HepG2 (cell line): ENCODE measurements around the gene TLR9. TPM values are rescaled to one million over a fixed set of nuclear protein-coding genes. Genes with fewer than 3 reads are reported as not detected.

Experiments used
- CHCHD3 ChIP-seq: sonication (generic); formaldehyde crosslinking; IDR thresholded peaks from 2 replicates; pipeline ENCODE4 v1.8.0; 2022; ENCODE audit warnings: mild to moderate bottlenecking, missing genetic modification reagents, moderate library complexity
- ETV6 ChIP-seq: sonication (generic); formaldehyde crosslinking; conservative IDR thresholded peaks from 2 replicates; pipeline ENCODE4 v1.4.0; 2020; ENCODE audit warnings: missing genetic modification reagents
- FOXJ3 ChIP-seq: sonication (generic); formaldehyde crosslinking; IDR thresholded peaks from 2 replicates; pipeline ENCODE4 v1.4.0; 2020; ENCODE audit warnings: missing genetic modification reagents, mild to moderate bottlenecking, borderline replicate concordance
- FOXK1 ChIP-seq: sonication (generic); formaldehyde crosslinking; IDR thresholded peaks from 2 replicates; pipeline ENCODE4 v1.4.0; 2020; ENCODE audit warnings: low read depth, missing genetic modification reagents, borderline replicate concordance
- GABPB1 ChIP-seq: IDR thresholded peaks from 2 replicates; pipeline ENCODE4 v1.6.1; 2016; ENCODE audit warnings: mild to moderate bottlenecking, missing genetic modification reagents, moderate library complexity, missing compliant biosample characterization
- GLI4 ChIP-seq: sonication (generic); formaldehyde crosslinking; IDR thresholded peaks from 2 replicates; pipeline ENCODE4 v1.5.1; 2020; ENCODE audit warnings: missing genetic modification reagents, mild to moderate bottlenecking, moderate library complexity, borderline replicate concordance
- MAFK ChIP-seq, 2 experiments: IDR thresholded peaks in 1 of 2; conservative IDR thresholded peaks in 1 of 2; 2 replicates each; pipeline ENCODE4 v1.6.1; 2011; ENCODE audit warnings: improper control_type of control experiment in 2 of 2, low read length in 2 of 2
- MTA3 ChIP-seq: sonication (generic); formaldehyde crosslinking; IDR thresholded peaks from 2 replicates; pipeline ENCODE4 v1.4.0; 2020; ENCODE audit warnings: missing genetic modification reagents
- PBX3 ChIP-seq: sonication (generic); formaldehyde crosslinking; IDR thresholded peaks from 2 replicates; pipeline ENCODE4 v1.8.1; 2023; ENCODE audit warnings: missing genetic modification reagents, inconsistent platforms, borderline replicate concordance
- SETDB1 ChIP-seq: sonication (generic); formaldehyde crosslinking; IDR thresholded peaks from 2 replicates; pipeline ENCODE4 v1.5.1; 2020; ENCODE audit warnings: missing genetic modification reagents, mild to moderate bottlenecking, borderline replicate concordance
- SIN3A ChIP-seq: IDR thresholded peaks from 2 replicates; pipeline ENCODE4 v1.6.1; 2011; ENCODE audit warnings: low read depth, mild to moderate bottlenecking, control low read depth, low read length, borderline replicate concordance
- SKIL ChIP-seq: sonication (generic); formaldehyde crosslinking; IDR thresholded peaks from 2 replicates; pipeline ENCODE4 v1.8.0; 2022; ENCODE audit warnings: missing genetic modification reagents, mild to moderate bottlenecking, moderate library complexity, borderline replicate concordance
- TAF15 ChIP-seq: fragments of 200-400 bp; formaldehyde crosslinking; IDR thresholded peaks from one replicate; pipeline ENCODE4 v1.6.1; 2018; ENCODE audit warnings: mild to moderate bottlenecking, low read depth, low read length; ENCODE audit not compliant: poor library complexity, severe bottlenecking
- TFE3 ChIP-seq: IDR thresholded peaks from 2 replicates; pipeline ENCODE4 v1.6.1; 2016
- THYN1 ChIP-seq: sonication (generic); formaldehyde crosslinking; IDR thresholded peaks from 2 replicates; pipeline ENCODE4 v1.8.1; 2023; ENCODE audit warnings: low read depth, mild to moderate bottlenecking, moderate library complexity, missing genetic modification reagents, borderline replicate concordance
- TRIM24 ChIP-seq: sonication (generic); formaldehyde crosslinking; IDR thresholded peaks from 2 replicates; pipeline ENCODE4 v1.8.0; 2022; ENCODE audit warnings: mild to moderate bottlenecking, missing genetic modification reagents
- YY1 ChIP-seq: IDR thresholded peaks from 2 replicates; pipeline ENCODE4 v1.6.1; 2011; ENCODE audit warnings: low read length, low read depth, moderate library complexity, mild to moderate bottlenecking; ENCODE audit not compliant: insufficient read depth, insufficient replicate concordance
- ZBTB25 ChIP-seq: IDR thresholded peaks from 2 replicates; pipeline ENCODE4 v1.6.1; 2018; ENCODE audit warnings: missing genetic modification reagents
- ZBTB8A ChIP-seq: sonication (generic); formaldehyde crosslinking; IDR thresholded peaks from 2 replicates; pipeline ENCODE4 v1.4.0; 2020; ENCODE audit warnings: mild to moderate bottlenecking, low read depth, missing genetic modification reagents, borderline replicate concordance
- ZNF274 ChIP-seq: sonication (generic); formaldehyde crosslinking; IDR thresholded peaks from 2 replicates; pipeline ENCODE4 v1.5.1; 2020; ENCODE audit warnings: mild to moderate bottlenecking, missing genetic modification reagents
- ZNF317 ChIP-seq: sonication (generic); formaldehyde crosslinking; IDR thresholded peaks from 2 replicates; pipeline ENCODE4 v1.5.0; 2020; ENCODE audit warnings: mild to moderate bottlenecking, missing genetic modification reagents
- ZNF543 ChIP-seq: sonication (generic); formaldehyde crosslinking; IDR thresholded peaks from 2 replicates; pipeline ENCODE4 v1.4.0; 2020; ENCODE audit warnings: mild to moderate bottlenecking, missing genetic modification reagents
- ZNF558 ChIP-seq: sonication (generic); formaldehyde crosslinking; IDR thresholded peaks from 2 replicates; pipeline ENCODE4 v1.9.0; 2022; ENCODE audit warnings: mild to moderate bottlenecking, missing genetic modification reagents, borderline replicate concordance
- ZNF713 ChIP-seq: sonication (generic); formaldehyde crosslinking; IDR thresholded peaks from 2 replicates; pipeline ENCODE4 v1.4.0; 2020; ENCODE audit warnings: mild to moderate bottlenecking, missing genetic modification reagents
- ZNF879 ChIP-seq: sonication (generic); formaldehyde crosslinking; IDR thresholded peaks from 2 replicates; pipeline ENCODE4 v1.8.1; 2023; ENCODE audit warnings: missing genetic modification reagents
- polyA plus RNA-seq, 8 experiments: library from polyadenylated mRNA; depleted of rRNA in 3 of 8; stranded (reverse) in 7 of 8; unstranded in 1 of 8; fragments of >200 nt; fragmentation: Illumina TruSeq in 4 of 8; extraction: Trizol in 4 of 8; gene quantifications; 2 replicates each; pipeline versions ENCODE4 v1.2.1 to v1.2.3, GENCODE V29; 2011 to 2016; ENCODE audit warnings: low read depth in 4 of 8, missing spikeins in 1 of 8, mixed read lengths in 1 of 8; ENCODE audit not compliant: insufficient read depth in 1 of 8
- total RNA-seq, 5 experiments: library from RNA; depleted of rRNA; stranded (reverse); fragments of >200 nt; fragmentation: Illumina TruSeq; extraction: Trizol; gene quantifications; 2 replicates each; pipeline ENCODE4 v1.2.3, GENCODE V29; 2016; ENCODE audit warnings: low read depth in 1 of 5

TLR9 gene
- total and polyA plus RNA-seq, 2 of the 13 experiments (the other 11 are each of a cell fraction or from before 2014, with no cell fraction given), result not detected

GRCh38 chr3:52238193-52238760 is 12.8 kb upstream of the TLR9 start (continued):
- TF ChIP-seq FOXK1 (CRISPR knock-in tag) (peak; percentile 93; the same call in 1 of the 2 replicates), CHCHD3 (CRISPR knock-in tag) (0 out of 2 replicates have a peak, but pooled peaks have one; percentile 57), PBX3 (CRISPR knock-in tag) (no peak), SKIL (CRISPR knock-in tag) (peak; percentile 74), SIN3A (peak; percentile 82; the same call in 1 of the 2 replicates), TAF15 (no peak), ZBTB25 (peak; percentile 54; the same call in 1 of the 2 replicates), ZNF713 (CRISPR knock-in tag) (no peak), SETDB1 (no peak), MAFK (conservative IDR thresholded peaks at IDR 0.05 in 1 of 2, IDR thresholded peaks at IDR 0.05 in 1 of 2; ENCODE audit: low read length in 2 of 2) (no peak), ETV6 (no peak), TFE3 (0 out of 2 replicates have a peak, but pooled peaks have one; percentile 30), THYN1 (CRISPR knock-in tag) (no peak), GLI4 (CRISPR knock-in tag) (no peak), TRIM24 (CRISPR knock-in tag) (no peak), ZNF543 (CRISPR knock-in tag) (no peak), GABPB1 (no peak; the same call in 1 of the 2 replicates), ZNF274 (CRISPR knock-in tag) (no peak), FOXJ3 (CRISPR knock-in tag) (peak; percentile 63; the same call in 1 of the 2 replicates), MTA3 (CRISPR knock-in tag) (no peak), ZNF558 (CRISPR knock-in tag) (no peak), ZBTB8A (no peak), ZNF879 (no peak; the same call in 1 of the 2 replicates), ZNF317 (CRISPR knock-in tag) (no peak), YY1 (no peak)
